GF-D8 (cell line): ENCODE results near the gene ALDH3B1.

Source experiments
- DNase-seq: peaks from one replicate; lab custom pipeline; 2025; lab: John Stamatoyannopoulos, UW

ALDH3B1 gene

DNA sequence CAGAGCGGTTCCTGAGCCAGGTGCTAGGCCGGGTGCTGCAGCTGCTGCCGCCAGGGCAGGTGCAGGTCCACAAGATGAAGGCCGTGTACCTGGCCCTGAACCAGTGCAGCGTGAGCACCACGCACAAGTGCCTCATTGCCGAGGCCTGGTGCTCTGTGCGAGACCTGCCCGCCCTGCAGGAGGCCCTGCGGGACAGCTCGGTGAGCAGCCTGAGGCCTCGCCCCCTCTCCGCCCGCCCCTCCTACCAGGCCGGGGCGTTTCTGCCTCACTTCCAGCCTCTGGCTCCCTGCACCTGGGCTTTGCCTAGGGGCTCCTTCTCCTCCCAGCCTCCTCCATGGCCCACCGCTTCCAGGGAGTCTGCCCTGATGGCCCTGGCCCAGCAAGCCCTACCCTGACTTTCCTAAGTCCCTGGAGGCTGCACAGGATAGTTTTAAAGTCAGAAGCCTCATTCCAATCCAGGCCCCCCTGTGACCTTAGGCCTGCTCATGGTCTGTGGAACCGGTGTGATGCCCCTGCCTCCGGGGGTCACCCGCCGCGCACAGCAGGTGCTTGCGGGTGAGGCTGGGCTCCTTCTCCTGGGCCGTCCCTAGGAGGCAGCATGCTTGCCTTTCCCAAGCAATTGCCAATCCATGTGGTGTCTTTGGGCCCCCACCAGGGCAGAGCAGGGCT lies 34.2 kb downstream of the ALDH3B1 start:
- no peak for DNase-seq

DNA sequence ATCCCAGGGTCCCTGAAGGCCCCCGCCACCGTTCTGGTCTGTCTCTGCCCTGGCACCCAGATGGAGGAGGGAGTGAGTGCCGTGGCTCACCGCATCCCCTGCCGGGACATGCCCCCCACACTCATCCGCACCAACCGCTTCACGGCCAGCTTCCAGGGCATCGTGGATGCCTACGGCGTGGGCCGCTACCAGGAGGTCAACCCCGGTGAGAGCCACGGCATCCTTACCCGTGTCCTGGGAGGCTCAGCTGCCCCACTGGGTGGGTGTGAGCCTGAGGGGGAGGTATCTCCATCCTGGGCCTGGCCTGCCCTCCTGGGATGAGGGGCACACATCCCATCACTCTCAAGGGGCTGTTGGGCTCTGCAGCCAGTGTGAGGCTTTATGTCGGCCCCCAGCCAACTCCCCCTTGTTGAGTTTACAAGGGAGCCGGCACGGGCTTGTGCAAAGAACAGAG lies 34.8 kb downstream of the ALDH3B1 start:
- no peak for DNase-seq

GRCh38 chr11:68047437-68048290 lies 37.5 kb downstream of the ALDH3B1 start:
- DNase-seq, result no peak

GRCh38 chr11:68048681-68049508 lies 38.8 kb downstream of the ALDH3B1 start:
- DNase-seq, result no peak

DNA sequence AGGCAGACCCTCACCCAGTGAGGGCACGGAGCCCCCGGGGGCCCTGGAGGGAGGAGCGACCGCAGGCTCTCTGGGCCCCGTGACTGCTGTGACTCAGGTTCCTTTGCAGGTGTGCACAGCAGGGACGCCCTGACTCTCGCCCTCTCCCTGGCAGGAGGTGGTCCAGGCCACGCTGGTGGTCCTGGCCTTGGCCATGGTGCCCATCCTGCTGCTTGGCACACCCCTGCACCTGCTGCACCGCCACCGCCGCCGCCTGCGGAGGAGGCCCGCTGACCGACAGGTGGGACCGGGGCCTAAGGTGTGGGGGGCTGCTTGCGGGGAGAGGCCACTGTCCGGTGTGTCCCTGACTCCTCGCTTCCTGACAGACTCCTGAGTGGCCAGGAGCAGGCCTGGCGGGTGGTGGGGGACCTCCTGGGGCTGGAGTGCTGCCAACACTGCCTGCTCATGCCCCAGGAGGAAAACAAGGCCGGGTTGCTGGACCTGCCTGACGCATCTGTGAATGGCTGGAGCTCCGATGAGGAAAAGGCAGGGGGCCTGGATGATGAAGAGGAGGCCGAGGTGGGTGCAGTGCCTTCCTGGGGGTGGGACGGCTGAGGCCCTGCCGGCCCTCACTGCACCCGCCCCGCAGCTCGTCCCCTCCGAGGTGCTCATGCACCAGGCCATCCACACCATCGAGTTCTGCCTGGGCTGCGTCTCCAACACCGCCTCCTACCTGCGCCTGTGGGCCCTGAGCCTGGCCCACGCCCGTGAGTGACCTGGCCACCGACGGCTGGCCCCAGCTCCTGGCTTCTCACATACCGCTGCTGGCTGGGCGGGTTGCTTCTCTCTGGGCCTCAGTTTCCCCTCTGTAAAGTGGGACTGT lies 39.6 kb downstream of the ALDH3B1 start:
- no peak for DNase-seq

GRCh38 chr11:68050371-68050841 lies 40.3 kb downstream of the ALDH3B1 start:
- no peak for DNase-seq

- no peak for DNase-seq
Measured at GRCh38 chr11:68051191-68052136, 41.3 kb downstream of the ALDH3B1 start.

GRCh38 chr11:68052137-68052873 lies 42.2 kb downstream of the ALDH3B1 start:
- no peak for DNase-seq

GRCh38 chr11:68053117-68053516 lies 43.0 kb downstream of the ALDH3B1 start:
- no peak for DNase-seq

- no peak for DNase-seq
Measured at GRCh38 chr11:68053981-68054812, 44.1 kb downstream of the ALDH3B1 start.

- no peak for DNase-seq
Measured at GRCh38 chr11:68056317-68057285, 46.5 kb downstream of the ALDH3B1 start.

- no peak for DNase-seq
Measured at GRCh38 chr11:68057807-68058206, 47.7 kb downstream of the ALDH3B1 start.

GRCh38 chr11:68061508-68061907 lies 51.4 kb downstream of the ALDH3B1 start:
- DNase-seq, result no peak

DNA sequence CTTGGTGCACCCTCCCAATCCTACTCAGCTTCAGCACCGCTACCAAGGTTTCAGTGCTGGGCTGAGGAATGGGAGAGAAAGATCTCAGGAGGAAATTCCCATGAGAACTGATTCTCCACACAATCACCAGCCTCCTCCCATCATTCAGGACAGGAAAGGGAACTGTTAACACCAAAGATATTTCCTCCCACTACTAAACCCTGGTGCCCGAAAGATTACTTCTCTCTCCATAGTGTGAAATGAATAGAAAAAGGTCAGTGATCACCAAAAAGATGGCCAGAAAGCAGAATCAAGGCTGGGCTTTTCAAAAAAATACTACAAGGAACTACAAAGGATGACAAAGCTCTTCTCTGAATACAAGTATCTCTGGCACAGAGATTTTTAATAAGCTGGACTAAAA lies 54.8 kb downstream of the ALDH3B1 start:
- DNase-seq, result no peak

GRCh38 chr11:68065841-68066240 lies 55.7 kb downstream of the ALDH3B1 start:
- no peak for DNase-seq

GRCh38 chr11:68066742-68067141 lies 56.6 kb downstream of the ALDH3B1 start:
- DNase-seq, result no peak

DNA sequence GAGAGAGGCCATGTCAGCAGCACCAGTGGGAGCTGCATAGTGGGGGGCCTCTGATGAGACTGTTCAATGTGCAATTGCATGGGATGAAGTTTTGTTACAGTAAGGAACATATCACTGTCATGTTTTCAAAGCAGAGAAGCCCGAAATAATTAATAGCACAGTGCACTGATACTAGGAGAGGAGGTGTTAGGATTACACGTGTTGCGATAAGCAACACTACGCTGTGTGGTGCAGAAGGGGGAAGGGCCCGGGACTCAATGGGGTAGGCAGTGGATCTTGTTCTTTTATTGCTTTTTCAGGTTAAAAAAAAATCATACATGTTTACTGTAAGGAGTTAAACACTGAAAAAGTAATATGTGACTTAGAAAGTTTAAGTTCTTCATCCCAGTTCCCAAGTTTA lies 57.9 kb downstream of the ALDH3B1 start:
- DNase-seq, result no peak
